GM23248 (cell line): ENCODE results near the gene FAM98A.

Experiments
- EZH2 ChIP-seq: fragments of 200-600 bp; sonication (generic); IDR thresholded peaks from 2 replicates; pipeline ENCODE4 v1.6.1; 2018; ENCODE audit warnings: antibody characterized with exemption, mild to moderate bottlenecking; ENCODE audit not compliant: insufficient read depth, poor library complexity, severe bottlenecking
- EZH2phosphoT487 ChIP-seq: fragments of 200-600 bp; sonication (generic); IDR thresholded peaks from 2 replicates; pipeline ENCODE4 v1.6.1; 2018; ENCODE audit warnings: antibody characterized with exemption, moderate library complexity, mild to moderate bottlenecking, low read depth; ENCODE audit not compliant: insufficient read depth

DNA sequence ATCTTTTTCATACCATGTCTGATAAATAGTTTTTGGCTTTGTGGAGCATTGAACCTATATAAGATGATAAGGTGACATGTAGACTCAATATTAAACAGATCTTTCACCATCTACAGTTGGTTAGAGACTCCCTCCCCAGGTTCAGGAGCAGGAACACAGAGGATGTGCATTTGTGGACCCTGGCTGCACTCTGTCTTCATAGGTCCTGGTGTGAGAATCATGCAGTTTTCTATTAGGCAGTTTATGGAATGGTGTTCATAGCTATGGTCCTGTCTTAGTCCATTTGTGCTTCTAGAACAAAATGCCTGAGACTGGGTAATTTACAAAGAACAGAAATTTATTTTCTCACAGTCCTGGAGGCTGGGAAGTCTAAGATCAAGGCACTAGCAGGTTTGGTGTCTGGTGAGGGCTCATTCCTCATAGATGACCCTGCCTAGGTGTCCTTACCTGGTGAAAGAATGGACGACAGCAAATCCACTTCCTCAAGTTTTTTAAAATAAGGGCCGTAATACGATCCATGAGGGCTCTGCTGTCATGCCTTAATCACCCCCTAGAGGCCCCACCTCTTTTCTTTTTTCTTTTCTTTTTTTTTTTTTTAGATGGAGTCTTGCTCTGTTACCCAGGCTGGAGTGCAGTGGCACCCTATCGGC lies 35.3 kb upstream of the FAM98A start:
- no peak for TF ChIP-seq EZH2phosphoT487
- no peak for TF ChIP-seq EZH2
